Fibroblast of lung (primary cell): ENCODE data around the gene RAC2.

Experiments
- EZH2 ChIP-seq: IDR thresholded peaks from 2 replicates; pipeline ENCODE4 v1.5.1; 2012; ENCODE audit warnings: low read length, control low read depth, mild to moderate bottlenecking; ENCODE audit errors: missing control alignments
- TF ChIP-seq, protein P1 (sequence below), 2 donors: IDR thresholded peaks in 1 of 2; conservative IDR thresholded peaks in 1 of 2; 1 replicate in 1 of 2; 2 replicates in 1 of 2; pipeline ENCODE4 v1.5.1; 2011 to 2012; ENCODE audit warnings: low read length in 2 of 2, control low read depth in 1 of 2, inconsistent platforms in 1 of 2, low read depth in 1 of 2, mild to moderate bottlenecking in 1 of 2

DNA sequence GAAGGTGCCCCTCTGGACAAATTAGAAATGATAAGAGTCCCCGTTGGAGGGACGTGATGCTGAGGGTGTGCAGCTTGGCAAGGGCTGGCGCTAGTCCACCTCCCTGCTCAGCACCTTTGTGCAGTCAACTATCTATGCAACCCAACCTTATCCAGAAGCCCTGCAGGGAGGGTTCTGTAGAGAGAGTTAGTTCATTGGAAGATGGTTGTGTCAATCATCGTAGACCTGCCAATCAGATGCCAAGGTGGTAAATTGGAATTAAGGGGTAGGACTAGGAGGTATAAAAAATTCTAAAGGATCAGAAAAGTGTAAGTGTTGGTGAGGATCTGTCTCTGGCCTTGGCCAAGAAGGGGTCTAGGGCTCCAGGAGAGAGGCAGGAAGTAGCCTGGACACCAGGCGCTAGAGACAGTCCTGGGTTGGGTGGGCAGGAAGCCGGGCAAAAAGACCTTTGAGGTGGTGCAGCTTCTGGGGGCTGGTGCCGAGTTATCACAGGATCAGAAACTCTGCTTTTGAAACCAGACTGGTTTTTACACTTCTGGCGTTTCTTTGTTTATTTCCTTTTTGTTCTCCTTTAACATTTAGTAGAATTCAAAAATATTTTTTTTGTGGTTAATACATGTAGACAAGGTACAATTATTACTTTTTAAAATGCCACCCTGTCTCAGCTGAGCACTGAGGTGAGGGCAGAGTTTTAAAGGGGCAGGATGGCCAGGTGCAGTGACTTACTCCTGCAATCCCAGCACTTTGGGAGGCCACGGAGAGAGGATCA is 57.7 kb downstream of the RAC2 start:
- TF ChIP-seq, protein P1, sequence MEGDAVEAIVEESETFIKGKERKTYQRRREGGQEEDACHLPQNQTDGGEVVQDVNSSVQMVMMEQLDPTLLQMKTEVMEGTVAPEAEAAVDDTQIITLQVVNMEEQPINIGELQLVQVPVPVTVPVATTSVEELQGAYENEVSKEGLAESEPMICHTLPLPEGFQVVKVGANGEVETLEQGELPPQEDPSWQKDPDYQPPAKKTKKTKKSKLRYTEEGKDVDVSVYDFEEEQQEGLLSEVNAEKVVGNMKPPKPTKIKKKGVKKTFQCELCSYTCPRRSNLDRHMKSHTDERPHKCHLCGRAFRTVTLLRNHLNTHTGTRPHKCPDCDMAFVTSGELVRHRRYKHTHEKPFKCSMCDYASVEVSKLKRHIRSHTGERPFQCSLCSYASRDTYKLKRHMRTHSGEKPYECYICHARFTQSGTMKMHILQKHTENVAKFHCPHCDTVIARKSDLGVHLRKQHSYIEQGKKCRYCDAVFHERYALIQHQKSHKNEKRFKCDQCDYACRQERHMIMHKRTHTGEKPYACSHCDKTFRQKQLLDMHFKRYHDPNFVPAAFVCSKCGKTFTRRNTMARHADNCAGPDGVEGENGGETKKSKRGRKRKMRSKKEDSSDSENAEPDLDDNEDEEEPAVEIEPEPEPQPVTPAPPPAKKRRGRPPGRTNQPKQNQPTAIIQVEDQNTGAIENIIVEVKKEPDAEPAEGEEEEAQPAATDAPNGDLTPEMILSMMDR (conservative IDR thresholded peaks at IDR 0.05 in 1 of 2, IDR thresholded peaks at IDR 0.05 in 1 of 2; ENCODE audit: low read depth in 1 of 2, low read length in 2 of 2), result no peak
- TF ChIP-seq EZH2, result no peak
